ENCODE measurements around the gene CUX1.

GRCh38 chr7:101991860-101992259 is 174.4 kb downstream of the CUX1 start:
- no peak for TF ChIP-seq CTCF (IDR thresholded peaks at IDR 0.05)
- TF ChIP-seq POLR2A (IDR thresholded peaks at IDR 0.05) = no peak

All from esophagus squamous epithelium (tissue), 4 donors.